Dendritic cell treated with granulocyte-macrophage colony-stimulating factor and Interleukin-4, amounts not matched to agents 40 ng/mL and 50 ng/mL, for 4 days (primary cell): ENCODE results near the gene WDR70.
"Not testable (repeated sequence)": the region's sequence is repeated elsewhere in the genome, so short reads cannot be mapped to it uniquely, and the experiment has no call there.

Experiments
- H3K27ac Mint-ChIP-seq: one replicate; pipeline ENCODE4 v1.8.0; 2022; ENCODE audit warnings: mild to moderate bottlenecking, mixed read lengths
- H3K27me3 Mint-ChIP-seq: one replicate; pipeline ENCODE4 v1.8.0; 2022; ENCODE audit warnings: mild to moderate bottlenecking, mixed read lengths
- H3K36me3 Mint-ChIP-seq: one replicate; pipeline ENCODE4 v1.8.0; 2022; ENCODE audit warnings: low read depth, mixed read lengths
- H3K4me1 Mint-ChIP-seq: one replicate; pipeline ENCODE4 v1.8.0; 2022; ENCODE audit warnings: low read depth, mixed read lengths
- H3K4me3 Mint-ChIP-seq: one replicate; pipeline ENCODE4 v1.8.0; 2022; ENCODE audit warnings: mild to moderate bottlenecking, moderate library complexity, mixed read lengths
- H3K9me3 Mint-ChIP-seq: one replicate; pipeline ENCODE4 v1.8.0; 2022; ENCODE audit warnings: mixed read lengths
- intact Hi-C: fragments of 100-400 bp; cut with micrococcal nuclease; formaldehyde crosslinking; loops from one replicate; pipeline ENCODE4 v1.15.0; 2022

The WDR70 gene

DNA sequence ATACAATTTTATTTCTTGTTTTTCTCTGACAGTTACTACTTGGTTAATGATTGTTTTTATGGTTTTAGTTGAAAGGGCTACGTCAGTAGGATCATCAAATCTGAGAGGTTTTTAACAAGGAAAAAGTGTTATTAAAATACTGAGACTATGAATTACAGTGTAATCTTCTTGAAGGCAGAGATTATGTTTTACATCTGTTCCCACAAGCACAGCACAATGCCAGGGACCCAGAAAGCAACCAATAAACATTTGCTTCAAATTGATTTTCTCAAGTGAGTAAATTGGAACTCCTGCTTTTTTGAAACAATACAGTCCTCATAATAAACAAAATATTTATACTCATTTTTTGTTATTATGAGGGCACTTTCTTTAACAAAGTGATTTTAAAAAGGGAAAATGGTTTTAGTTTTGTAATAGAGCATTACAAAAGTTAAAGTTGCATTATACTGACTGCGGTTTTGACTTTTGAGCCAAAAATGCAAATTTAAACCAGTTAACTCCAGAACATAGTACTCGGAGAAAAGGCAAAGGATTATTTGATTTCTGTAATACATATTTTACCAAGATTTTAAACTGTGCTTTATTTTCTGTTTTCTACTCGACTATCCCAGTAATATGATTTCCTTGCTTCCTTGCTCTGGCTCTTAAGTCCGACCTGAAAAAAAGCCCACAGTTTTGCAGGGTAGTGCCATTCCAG lies 283.8 kb downstream of the WDR70 start:
- intact Hi-C loops: no loop called here
- Mint-ChIP-seq H3K36me3 (peaks cover 5% of the 10 kb centered on the region), H3K4me3 (no peak overlapping the region), H3K9me3 (no peaks in the 10 kb centered on the region), H3K4me1 (peaks cover 20% of the 10 kb centered on the region), H3K27me3 (no peaks in the 10 kb centered on the region), H3K27ac (no peak overlapping the region)

DNA sequence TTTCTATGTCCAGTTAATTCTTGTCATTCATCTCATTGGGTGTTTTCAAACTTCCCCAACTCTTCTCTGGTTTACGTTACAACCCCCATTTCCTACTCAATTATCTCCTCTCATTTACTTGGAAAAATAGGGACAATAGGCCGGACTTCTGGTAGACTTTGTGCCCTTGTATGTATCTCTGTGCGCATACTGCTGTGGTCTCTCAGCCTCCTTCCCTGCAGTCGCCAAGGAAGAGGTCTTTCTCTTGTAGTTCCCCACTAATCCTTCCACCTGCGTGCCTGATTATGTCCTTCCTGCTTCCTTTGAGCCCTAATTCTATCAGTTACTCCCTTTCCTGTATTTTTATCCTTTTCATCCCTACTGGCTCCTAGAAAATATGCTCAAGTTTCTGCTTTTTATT lies 284.4 kb downstream of the WDR70 start:
- H3K9me3 Mint-ChIP-seq: no peaks in the 10 kb centered on the region
- intact Hi-C loops: no loop called here
- peaks cover 5% of the 10 kb centered on the region for H3K36me3 Mint-ChIP-seq
- H3K27me3 Mint-ChIP-seq: no peaks in the 10 kb centered on the region
- peaks cover 20% of the 10 kb centered on the region for H3K4me1 Mint-ChIP-seq
- no peak overlapping the region for H3K4me3 Mint-ChIP-seq
- H3K27ac Mint-ChIP-seq: no peak overlapping the region

- Mint-ChIP-seq H3K36me3 (peaks cover 5% of the 10 kb centered on the region), H3K27ac (no peak overlapping the region), H3K9me3 (no peaks in the 10 kb centered on the region), H3K4me1 (peaks cover 20% of the 10 kb centered on the region), H3K4me3 (no peak overlapping the region), H3K27me3 (no peaks in the 10 kb centered on the region)
- intact Hi-C loops: no loop called here
Observed at GRCh38 chr5:37664551-37664950, 285.4 kb downstream of the WDR70 start.

DNA sequence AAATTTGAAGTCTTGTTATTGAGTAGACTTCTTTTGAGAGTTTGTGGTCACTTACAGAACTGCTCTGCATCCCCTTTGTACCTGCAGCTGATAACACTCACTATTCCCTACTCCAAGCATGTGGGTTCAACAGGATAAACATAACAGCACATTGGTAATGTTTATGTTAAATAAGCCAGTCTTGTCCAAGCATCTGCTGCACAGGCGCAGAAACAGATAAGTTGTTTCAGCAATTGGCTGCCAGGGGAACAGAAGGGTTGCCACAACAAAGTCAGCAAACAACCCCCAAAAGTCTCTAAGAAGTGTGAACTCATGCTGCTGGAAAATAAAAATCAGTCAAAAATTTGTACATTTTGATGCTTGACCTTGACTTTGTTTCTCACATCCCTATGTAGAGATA lies 286.2 kb downstream of the WDR70 start:
- Mint-ChIP-seq H3K36me3 (peaks cover 5% of the 10 kb centered on the region), H3K9me3 (no peaks in the 10 kb centered on the region), H3K4me3 (no peak overlapping the region), H3K27me3 (no peaks in the 10 kb centered on the region), H3K27ac (no peak overlapping the region), H3K4me1 (peaks cover 20% of the 10 kb centered on the region)
- intact Hi-C loops: no loop called here

DNA sequence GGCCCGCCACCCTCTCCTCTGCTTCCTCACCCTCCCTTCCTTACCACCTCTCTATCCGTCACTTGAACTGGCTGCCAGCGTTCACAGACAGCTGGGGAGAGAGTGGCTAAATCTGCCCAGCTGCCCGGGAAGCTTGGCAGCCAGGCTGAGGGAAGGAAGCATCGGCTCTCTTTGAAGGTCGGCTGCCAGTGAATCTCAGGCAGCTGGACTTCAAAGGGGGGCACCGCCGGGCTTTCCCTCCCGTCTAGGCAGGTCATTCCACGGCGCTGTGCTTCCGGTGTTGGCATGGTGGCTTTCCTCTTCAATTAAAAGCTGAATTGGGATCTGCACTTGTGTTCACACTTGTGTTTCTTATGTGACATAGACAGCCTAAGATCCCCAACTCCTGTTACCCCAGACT lies 286.8 kb downstream of the WDR70 start:
- H3K27ac Mint-ChIP-seq: no peak overlapping the region
- intact Hi-C loops: no loop called here
- peaks cover 5% of the 10 kb centered on the region for H3K36me3 Mint-ChIP-seq
- peaks cover 20% of the 10 kb centered on the region for H3K4me1 Mint-ChIP-seq
- H3K27me3 Mint-ChIP-seq: no peaks in the 10 kb centered on the region
- H3K4me3 Mint-ChIP-seq: no peak overlapping the region
- H3K9me3 Mint-ChIP-seq: no peaks in the 10 kb centered on the region

DNA sequence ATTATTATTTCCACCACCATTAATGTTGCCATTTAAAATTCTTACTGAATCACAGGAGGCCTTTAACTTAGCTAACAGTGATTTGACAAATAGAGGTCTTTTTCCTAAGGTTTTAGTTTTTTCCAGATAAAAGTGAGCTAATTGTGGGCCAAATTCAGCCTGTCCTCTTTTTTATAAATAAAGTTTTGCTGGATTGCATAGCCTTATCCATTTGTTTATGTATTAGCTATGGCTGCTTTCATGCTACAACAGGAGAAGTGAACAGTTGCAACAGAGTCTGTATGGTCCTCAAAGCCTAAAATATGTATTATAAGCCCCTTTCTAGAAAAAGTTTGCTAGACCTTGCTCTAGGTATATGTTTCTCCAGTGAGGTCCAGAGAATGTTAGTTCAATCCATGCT lies 288.3 kb downstream of the WDR70 start:
- peaks cover 5% of the 10 kb centered on the region for H3K36me3 Mint-ChIP-seq
- intact Hi-C loops: no loop called here

GRCh38 chr5:37667846-37668245 lies 288.7 kb downstream of the WDR70 start:
- intact Hi-C loops: no loop called here
- no peaks in the 10 kb centered on the region for H3K27me3 Mint-ChIP-seq
- H3K9me3 Mint-ChIP-seq: no peaks in the 10 kb centered on the region
- no peak overlapping the region for H3K4me3 Mint-ChIP-seq
- H3K27ac Mint-ChIP-seq: no peak overlapping the region
- H3K36me3 Mint-ChIP-seq: peaks cover 5% of the 10 kb centered on the region
- peaks cover 22% of the 10 kb centered on the region for H3K4me1 Mint-ChIP-seq

More for the DNA sequence above, 288.3 kb downstream of the WDR70 start:
- no peaks in the 10 kb centered on the region for H3K9me3 Mint-ChIP-seq
- H3K4me3 Mint-ChIP-seq: no peak overlapping the region
- no peak overlapping the region for H3K27ac Mint-ChIP-seq
- no peaks in the 10 kb centered on the region for H3K27me3 Mint-ChIP-seq
- peaks cover 22% of the 10 kb centered on the region for H3K4me1 Mint-ChIP-seq

- Mint-ChIP-seq H3K4me1 (peaks cover 16% of the 10 kb centered on the region), H3K4me3 (no peak overlapping the region), H3K27me3 (no peaks in the 10 kb centered on the region), H3K36me3 (peaks cover 5% of the 10 kb centered on the region), H3K27ac (no peak overlapping the region), H3K9me3 (no peaks in the 10 kb centered on the region)
- intact Hi-C loops: no loop called here
Observed at GRCh38 chr5:37668524-37669047, 289.5 kb downstream of the WDR70 start.

GRCh38 chr5:37672118-37672588 lies 293.0 kb downstream of the WDR70 start:
- H3K9me3 Mint-ChIP-seq, H3K27me3 Mint-ChIP-seq, H3K4me3 Mint-ChIP-seq, H3K27ac Mint-ChIP-seq, intact Hi-C loops, H3K36me3 Mint-ChIP-seq: not testable (repeated sequence)
- peaks cover 14% of the 10 kb centered on the region for H3K4me1 Mint-ChIP-seq

GRCh38 chr5:37674361-37674760 lies 295.2 kb downstream of the WDR70 start:
- H3K27ac Mint-ChIP-seq, H3K27me3 Mint-ChIP-seq, H3K4me3 Mint-ChIP-seq, intact Hi-C loops, H3K36me3 Mint-ChIP-seq: not testable (repeated sequence)
- H3K4me1 Mint-ChIP-seq: peaks cover 14% of the 10 kb centered on the region
- peaks cover 26% of the 10 kb centered on the region for H3K9me3 Mint-ChIP-seq

DNA sequence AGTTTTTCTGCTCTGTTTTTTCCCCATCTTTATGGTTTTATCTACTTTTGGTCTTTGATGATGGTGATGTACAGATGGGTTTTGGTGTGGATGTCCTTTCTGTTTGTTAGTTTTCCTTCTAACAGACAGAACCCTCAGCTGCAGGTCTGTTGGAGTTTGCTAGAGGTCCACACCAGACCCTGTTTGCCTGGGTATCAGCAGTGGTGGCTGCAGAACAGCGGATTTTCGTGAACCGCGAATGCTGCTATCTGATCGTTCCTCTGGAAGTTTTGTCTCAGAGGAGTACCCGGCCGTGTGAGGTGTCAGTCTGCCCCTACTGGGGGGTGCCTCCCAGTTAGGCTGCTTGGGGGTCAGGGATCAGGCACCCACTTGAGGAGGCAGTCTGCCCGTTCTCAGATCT lies 300.2 kb downstream of the WDR70 start:
- intact Hi-C loops, H3K27me3 Mint-ChIP-seq, H3K27ac Mint-ChIP-seq, H3K4me3 Mint-ChIP-seq, H3K4me1 Mint-ChIP-seq: not testable (repeated sequence)
- Mint-ChIP-seq H3K36me3 (peaks cover 16% of the 10 kb centered on the region), H3K9me3 (peaks cover 60% of the 10 kb centered on the region)

- Mint-ChIP-seq H3K36me3 (peaks cover 16% of the 10 kb centered on the region), H3K9me3 (peaks cover 60% of the 10 kb centered on the region)
- H3K27ac Mint-ChIP-seq, H3K4me1 Mint-ChIP-seq, H3K27me3 Mint-ChIP-seq, intact Hi-C loops, H3K4me3 Mint-ChIP-seq: not testable (repeated sequence)
Observed at GRCh38 chr5:37679903-37680302, 300.8 kb downstream of the WDR70 start.

DNA sequence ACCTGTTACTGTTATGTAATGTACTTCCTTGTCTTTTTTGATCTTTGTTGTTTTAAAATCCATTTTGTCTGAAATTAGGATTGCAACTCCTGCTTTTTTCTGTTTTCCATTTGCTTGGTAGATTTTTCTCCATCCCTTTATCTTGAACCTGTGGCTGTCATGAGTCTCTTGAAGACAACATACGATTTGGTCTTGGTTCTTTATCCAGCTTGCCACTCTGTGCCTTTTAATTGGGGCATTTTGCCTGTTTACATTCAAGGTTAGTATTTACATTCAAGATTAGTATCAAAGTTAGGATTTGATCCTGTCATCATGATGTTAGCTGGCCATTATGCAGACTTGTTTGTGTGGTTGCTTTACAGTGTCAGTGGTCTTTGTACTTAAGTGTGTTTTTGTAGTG lies 304.0 kb downstream of the WDR70 start:
- Mint-ChIP-seq H3K27me3 (no peaks in the 10 kb centered on the region), H3K4me3 (no peak overlapping the region), H3K36me3 (peaks cover 22% of the 10 kb centered on the region), H3K4me1 (no peaks in the 10 kb centered on the region), H3K27ac (no peak overlapping the region), H3K9me3 (peaks cover 47% of the 10 kb centered on the region)
- intact Hi-C loops: no loop called here

- Mint-ChIP-seq H3K27me3 (no peaks in the 10 kb centered on the region), H3K9me3 (peaks cover 37% of the 10 kb centered on the region), H3K4me1 (no peaks in the 10 kb centered on the region), H3K27ac (no peak overlapping the region), H3K36me3 (peaks cover 25% of the 10 kb centered on the region), H3K4me3 (no peak overlapping the region)
- intact Hi-C loops: no loop called here
Observed at GRCh38 chr5:37685211-37685610, 306.1 kb downstream of the WDR70 start.

DNA sequence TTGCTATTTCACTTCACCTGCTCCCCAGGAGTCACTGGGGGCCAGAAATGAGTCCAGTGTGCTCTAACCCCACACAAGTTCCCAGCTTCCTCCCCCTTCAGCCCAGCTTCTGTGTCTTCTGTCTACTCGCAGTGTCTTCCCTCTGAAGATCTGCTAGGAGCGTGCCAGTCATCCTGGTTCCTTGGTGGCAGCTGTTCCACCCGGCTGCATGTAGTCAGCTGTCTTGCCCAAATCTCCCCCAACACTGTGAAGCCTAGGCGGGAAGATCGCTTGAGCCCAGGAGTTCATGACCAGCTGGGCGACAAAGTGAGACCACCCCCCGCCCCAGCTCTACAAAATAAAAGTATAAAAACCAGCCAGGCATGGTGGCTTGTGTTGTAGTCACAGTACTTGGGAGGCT lies 306.7 kb downstream of the WDR70 start:
- intact Hi-C loops: no loop called here
- Mint-ChIP-seq H3K9me3 (peaks cover 39% of the 10 kb centered on the region), H3K4me3 (no peak overlapping the region), H3K27ac (no peak overlapping the region), H3K36me3 (peaks cover 25% of the 10 kb centered on the region), H3K27me3 (no peaks in the 10 kb centered on the region), H3K4me1 (no peaks in the 10 kb centered on the region)
